Measurements from ENCODE around the gene DLEC1.

DNA sequence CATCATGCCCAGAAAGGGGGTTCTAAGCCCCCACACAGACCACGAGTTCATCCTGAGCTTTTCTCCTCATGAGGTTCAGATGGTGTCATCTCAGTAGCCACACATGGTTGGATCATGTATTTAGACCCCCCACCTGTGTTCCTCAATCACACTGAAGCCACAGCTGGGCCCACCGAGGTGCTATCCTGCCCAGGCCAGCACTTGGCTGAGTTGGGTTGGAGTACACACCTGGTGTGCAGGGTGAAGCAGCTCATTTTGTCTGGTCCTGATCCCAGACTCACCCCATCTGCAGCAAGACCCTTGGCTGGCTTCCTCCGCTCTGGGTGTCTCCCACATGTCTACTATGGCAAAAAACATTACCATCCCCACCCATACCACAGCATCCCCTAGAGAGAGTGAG, 56.0 kb downstream of the DLEC1 start:
- TF ChIP-seq CTCF (IDR thresholded peaks at IDR 0.05) = no peak
- TF ChIP-seq POLR2A (IDR thresholded peaks at IDR 0.05) = no peak
